Neural progenitor cell (in vitro differentiated cells): Measurements from ENCODE around the gene SMCO3. TPM values are rescaled to one million over a fixed set of nuclear protein-coding genes. Genes with fewer than 3 reads are reported as not detected.

Experiments used
- DNase-seq: peaks from one replicate; pipeline ENCODE4 v3.0.0-alpha.2; 2016; ENCODE audit warnings: low spot score
- H2AFZ ChIP-seq: fragments of 200-600 bp; sonication (generic); replicated peaks from 2 replicates; pipeline ENCODE4 v1.6.1; 2016; ENCODE audit warnings: antibody characterized with exemption
- H3F3A ChIP-seq: fragments of 200-600 bp; sonication (generic); 2 replicates; pipeline ENCODE4 v1.6.1; 2016; ENCODE audit warnings: antibody characterized with exemption, low read depth
- H3K27ac ChIP-seq: fragments of 200-600 bp; sonication (generic); 2 replicates; pipeline ENCODE4 v1.5.1; 2016; ENCODE audit warnings: mild to moderate bottlenecking
- H3K27me3 ChIP-seq: fragments of 200-600 bp; sonication (generic); 2 replicates; pipeline ENCODE4 v1.6.1; 2016; ENCODE audit warnings: mild to moderate bottlenecking, moderate library complexity
- H3K36me3 ChIP-seq: fragments of 200-600 bp; sonication (generic); 2 replicates; pipeline ENCODE4 v1.5.1; 2016
- H3K4me1 ChIP-seq: fragments of 200-600 bp; sonication (generic); 2 replicates; pipeline ENCODE4 v1.6.1; 2016; ENCODE audit warnings: mixed run types
- H3K4me2 ChIP-seq: fragments of 200-600 bp; sonication (generic); 2 replicates; pipeline ENCODE4 v1.6.1; 2016
- H3K4me3 ChIP-seq: fragments of 200-600 bp; sonication (generic); 2 replicates; pipeline ENCODE4 v1.5.1; 2016
- H3K79me2 ChIP-seq: fragments of 200-600 bp; sonication (generic); 2 replicates; pipeline ENCODE4 v1.6.1; 2016; ENCODE audit warnings: low read depth
- H3K9ac ChIP-seq: fragments of 200-600 bp; sonication (generic); 2 replicates; pipeline ENCODE4 v1.6.1; 2016
- H3K9me3 ChIP-seq: fragments of 200-600 bp; sonication (generic); 2 replicates; pipeline ENCODE4 v1.5.1; 2016; ENCODE audit warnings: low read depth
- H4K20me1 ChIP-seq: fragments of 200-600 bp; sonication (generic); 2 replicates; pipeline ENCODE4 v1.6.1; 2016; ENCODE audit warnings: low read depth
- H3K27ac Mint-ChIP-seq: 3 replicates; pipeline ENCODE4 v1.8.0; 2021; ENCODE audit warnings: mixed read lengths
- H3K27me3 Mint-ChIP-seq: 2 replicates; pipeline ENCODE4 v1.8.0; 2022; ENCODE audit warnings: low read depth, mild to moderate bottlenecking, inconsistent platforms, moderate library complexity, mixed read lengths; ENCODE audit not compliant: insufficient read depth
- H3K36me3 Mint-ChIP-seq: 3 replicates; pipeline ENCODE4 v1.8.0; 2021; ENCODE audit warnings: mixed read lengths
- H3K4me1 Mint-ChIP-seq: 3 replicates; pipeline ENCODE4 v1.8.0; 2021; ENCODE audit warnings: mixed read lengths
- H3K4me3 Mint-ChIP-seq: 3 replicates; pipeline ENCODE4 v1.8.0; 2021; ENCODE audit warnings: mild to moderate bottlenecking, moderate library complexity, mixed read lengths
- H3K9me3 Mint-ChIP-seq: 3 replicates; pipeline ENCODE4 v1.8.0; 2020; ENCODE audit warnings: mixed read lengths
- EZH2 ChIP-seq: fragments of 200-600 bp; sonication (generic); IDR thresholded peaks from 2 replicates; pipeline ENCODE4 v1.6.1; 2017; ENCODE audit warnings: antibody characterized with exemption, mild to moderate bottlenecking, moderate library complexity
- EZH2phosphoT487 ChIP-seq: fragments of 200-600 bp; sonication (generic); IDR thresholded peaks from 2 replicates; pipeline ENCODE4 v1.6.1; 2017; ENCODE audit warnings: antibody characterized with exemption
- total RNA-seq: library from RNA; depleted of rRNA; stranded (reverse); fragments of >200 nt; gene quantifications from 2 replicates; pipeline ENCODE4 v1.2.3, GENCODE V29; 2015; ENCODE audit warnings: low replicate concordance
- TF ChIP-seq, protein P1 (sequence below): fragments of 200-600 bp; sonication (generic); IDR thresholded peaks from 2 replicates; pipeline ENCODE4 v1.5.1; 2017; ENCODE audit warnings: antibody characterized with exemption, mild to moderate bottlenecking

The SMCO3 gene
- total RNA-seq, 1 donor from 2014 or later, result not detected

GRCh38 chr12:14774906-14775635, 38.9 kb downstream of the SMCO3 start:
- Histone ChIP-seq H3K9ac (no peak overlapping the region), H4K20me1 (peaks cover 8% of the 10 kb centered on the region), H3K27ac (no peak overlapping the region), H3K79me2 (peaks cover 8% of the 10 kb centered on the region), H3K4me3 (peak overlapping the region; percentile 88), H3K36me3 (no peaks in the 10 kb centered on the region), H3F3A (peaks cover 41% of the 10 kb centered on the region), H3K4me1 (peaks cover 18% of the 10 kb centered on the region), H3K4me2 (peak overlapping the region; percentile 88), H3K9me3 (no peaks in the 10 kb centered on the region), H2AFZ (peak overlapping the region; percentile 66), H3K27me3 (peaks cover 9% of the 10 kb centered on the region)
- H3K4me3 Mint-ChIP-seq, result peak overlapping the region; percentile 99
- H3K4me1 Mint-ChIP-seq, result peaks cover 44% of the 10 kb centered on the region
- no peak for TF ChIP-seq EZH2
- TF ChIP-seq, protein P1, sequence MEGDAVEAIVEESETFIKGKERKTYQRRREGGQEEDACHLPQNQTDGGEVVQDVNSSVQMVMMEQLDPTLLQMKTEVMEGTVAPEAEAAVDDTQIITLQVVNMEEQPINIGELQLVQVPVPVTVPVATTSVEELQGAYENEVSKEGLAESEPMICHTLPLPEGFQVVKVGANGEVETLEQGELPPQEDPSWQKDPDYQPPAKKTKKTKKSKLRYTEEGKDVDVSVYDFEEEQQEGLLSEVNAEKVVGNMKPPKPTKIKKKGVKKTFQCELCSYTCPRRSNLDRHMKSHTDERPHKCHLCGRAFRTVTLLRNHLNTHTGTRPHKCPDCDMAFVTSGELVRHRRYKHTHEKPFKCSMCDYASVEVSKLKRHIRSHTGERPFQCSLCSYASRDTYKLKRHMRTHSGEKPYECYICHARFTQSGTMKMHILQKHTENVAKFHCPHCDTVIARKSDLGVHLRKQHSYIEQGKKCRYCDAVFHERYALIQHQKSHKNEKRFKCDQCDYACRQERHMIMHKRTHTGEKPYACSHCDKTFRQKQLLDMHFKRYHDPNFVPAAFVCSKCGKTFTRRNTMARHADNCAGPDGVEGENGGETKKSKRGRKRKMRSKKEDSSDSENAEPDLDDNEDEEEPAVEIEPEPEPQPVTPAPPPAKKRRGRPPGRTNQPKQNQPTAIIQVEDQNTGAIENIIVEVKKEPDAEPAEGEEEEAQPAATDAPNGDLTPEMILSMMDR, result peak; percentile 12
- TF ChIP-seq EZH2phosphoT487, result no peak
- H3K27me3 Mint-ChIP-seq, result peaks cover 27% of the 10 kb centered on the region
- peaks cover 7% of the 10 kb centered on the region for H3K9me3 Mint-ChIP-seq
- H3K36me3 Mint-ChIP-seq, result no peaks in the 10 kb centered on the region
- DNase-seq, result peak; percentile 51
- no peak overlapping the region for H3K27ac Mint-ChIP-seq

- Histone ChIP-seq H3K27ac (no peak overlapping the region), H3K36me3 (no peaks in the 10 kb centered on the region), H3K4me1 (peaks cover 18% of the 10 kb centered on the region), H4K20me1 (peaks cover 9% of the 10 kb centered on the region), H3K4me2 (peak overlapping the region; percentile 88), H3K27me3 (peaks cover 9% of the 10 kb centered on the region), H3K4me3 (peak overlapping the region; percentile 88), H3K9me3 (no peaks in the 10 kb centered on the region), H3K9ac (peak overlapping the region; percentile 1), H3F3A (peaks cover 49% of the 10 kb centered on the region), H3K79me2 (peaks cover 15% of the 10 kb centered on the region), H2AFZ (peak overlapping the region; percentile 80)
- Mint-ChIP-seq H3K9me3 (peaks cover 7% of the 10 kb centered on the region), H3K4me3 (peak overlapping the region; percentile 99), H3K4me1 (peaks cover 44% of the 10 kb centered on the region), H3K27ac (peak overlapping the region; percentile 78), H3K27me3 (peaks cover 30% of the 10 kb centered on the region), H3K36me3 (no peaks in the 10 kb centered on the region)
- peak; percentile 97 for DNase-seq
- no peak for TF ChIP-seq EZH2
- TF ChIP-seq, protein P1, result no peak
- TF ChIP-seq EZH2phosphoT487, result no peak
Measured at GRCh38 chr12:14774074-14774905, 39.7 kb downstream of the SMCO3 start.

DNA sequence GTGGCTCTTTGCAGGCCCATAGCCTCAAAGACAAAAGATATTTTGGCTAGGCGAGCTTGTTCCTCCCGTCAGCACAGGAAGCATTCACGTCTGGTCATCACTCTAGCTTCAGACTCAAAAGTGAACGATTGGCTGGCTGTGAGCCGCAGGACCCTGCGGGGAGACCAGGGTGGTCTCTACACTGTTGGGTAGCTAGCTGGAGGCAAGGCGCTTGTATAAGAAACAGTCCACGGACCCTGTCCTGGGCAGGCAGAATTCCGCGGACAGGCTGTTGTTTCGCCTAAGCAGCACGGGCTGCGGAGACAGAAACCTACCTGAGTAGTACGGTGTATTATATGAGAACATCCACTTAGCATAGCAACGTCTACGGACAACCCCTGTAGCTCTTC, 40.3 kb downstream of the SMCO3 start:
- peak; percentile 73 for DNase-seq
- H2AFZ ChIP-seq, result peak overlapping the region; percentile 80
- H3K4me2 ChIP-seq, result peak overlapping the region; percentile 88
- peaks cover 30% of the 10 kb centered on the region for H3K27me3 Mint-ChIP-seq
- peak overlapping the region; percentile 78 for H3K27ac Mint-ChIP-seq
- H3K36me3 Mint-ChIP-seq, result no peaks in the 10 kb centered on the region
- TF ChIP-seq EZH2, result no peak
- no peak for TF ChIP-seq EZH2phosphoT487
- TF ChIP-seq, protein P1, result no peak
- no peaks in the 10 kb centered on the region for H3K36me3 ChIP-seq
- H3K4me1 Mint-ChIP-seq, result peaks cover 47% of the 10 kb centered on the region
- H3K4me3 Mint-ChIP-seq, result peak overlapping the region; percentile 99
- H3K27ac ChIP-seq, result no peak overlapping the region
- peaks cover 21% of the 10 kb centered on the region for H3K79me2 ChIP-seq
- H3F3A ChIP-seq, result peaks cover 51% of the 10 kb centered on the region
- H3K9me3 Mint-ChIP-seq, result peaks cover 7% of the 10 kb centered on the region
- H4K20me1 ChIP-seq, result peaks cover 15% of the 10 kb centered on the region
- peak overlapping the region; percentile 88 for H3K4me3 ChIP-seq
- peak overlapping the region; percentile 1 for H3K9ac ChIP-seq
- H3K27me3 ChIP-seq, result peaks cover 9% of the 10 kb centered on the region
- H3K9me3 ChIP-seq, result no peaks in the 10 kb centered on the region
- H3K4me1 ChIP-seq, result peaks cover 18% of the 10 kb centered on the region
